HG03432 (cell line): ENCODE results near the gene PLCB2.

Experiments used
- ATAC-seq: cut with Tn5 transposase; IDR thresholded peaks from one replicate; pipeline ENCODE4 v1.9.1; 2021; ENCODE audit warnings: mild to moderate bottlenecking, moderate library complexity; ENCODE audit not compliant: unreplicated experiment

The PLCB2 gene

GRCh38 chr15:40306371-40306770 is 1.4 kb downstream of the PLCB2 start:
- no peak for ATAC-seq

- no peak for ATAC-seq
Observed at GRCh38 chr15:40305281-40305680, 2.5 kb downstream of the PLCB2 start.

GRCh38 chr15:40303576-40303975 is 4.2 kb downstream of the PLCB2 start:
- ATAC-seq, result no peak

- no peak for ATAC-seq
Observed at GRCh38 chr15:40302981-40303380, 4.8 kb downstream of the PLCB2 start.

GRCh38 chr15:40302288-40302886 is 5.3 kb downstream of the PLCB2 start:
- ATAC-seq, result no peak

- no peak for ATAC-seq
Observed at GRCh38 chr15:40301467-40302179, 6.1 kb downstream of the PLCB2 start.

- ATAC-seq, result no peak
Observed at GRCh38 chr15:40300771-40301170, 7.0 kb downstream of the PLCB2 start.

- no peak for ATAC-seq
Observed at GRCh38 chr15:40300367-40300766, 7.4 kb downstream of the PLCB2 start.

- no peak for ATAC-seq
Observed at GRCh38 chr15:40298216-40298935, 9.4 kb downstream of the PLCB2 start.

- ATAC-seq, result no peak
Observed at GRCh38 chr15:40297356-40297755, 10.4 kb downstream of the PLCB2 start.

GRCh38 chr15:40296561-40297230 is 11.0 kb downstream of the PLCB2 start:
- no peak for ATAC-seq

GRCh38 chr15:40295877-40296560 is 11.7 kb downstream of the PLCB2 start:
- no peak for ATAC-seq

- ATAC-seq, result no peak
Observed at GRCh38 chr15:40295297-40295696, 12.4 kb downstream of the PLCB2 start.

GRCh38 chr15:40293905-40294895 is 13.5 kb downstream of the PLCB2 start:
- no peak for ATAC-seq

- no peak for ATAC-seq
Observed at GRCh38 chr15:40293006-40293405, 14.7 kb downstream of the PLCB2 start.

- no peak for ATAC-seq
Observed at GRCh38 chr15:40292246-40292645, 15.5 kb downstream of the PLCB2 start.

- no peak for ATAC-seq
Observed at GRCh38 chr15:40290918-40291574, 16.7 kb downstream of the PLCB2 start.

- no peak for ATAC-seq
Observed at GRCh38 chr15:40290545-40290917, 17.2 kb downstream of the PLCB2 start.

- no peak for ATAC-seq
Observed at GRCh38 chr15:40289140-40289775, 18.5 kb downstream of the PLCB2 start.
